Stomach (tissue), 9 donors: Measurements from ENCODE around the gene VSNL1. TPM values are rescaled to one million over a fixed set of nuclear protein-coding genes. Genes with fewer than 3 reads are reported as not detected.

Source experiments
- DNase-seq, 2 donors: peaks; one replicate each; pipeline versions ENCODE4 v3.0.0 to v3.0.0-alpha.2; 2013 to 2019
- H3K27ac ChIP-seq, 5 donors: fragments of 200-600 bp in 4 of 5; sonication (generic) in 4 of 5; one replicate each; pipeline ENCODE4 v1.5.1; 2013 to 2019; ENCODE audit warnings: mild to moderate bottlenecking in 1 of 5, moderate library complexity in 1 of 5
- H3K27me3 ChIP-seq, 3 donors: fragments of 200-600 bp; sonication (generic); one replicate each; pipeline ENCODE4 v1.5.1; 2017 to 2019; ENCODE audit warnings: mixed run types in 1 of 3
- H3K36me3 ChIP-seq, 4 donors: fragments of 200-600 bp; sonication (generic); 1 replicate in 3 of 4; 2 replicates in 1 of 4; pipeline ENCODE4 v1.5.1; 2016 to 2019
- H3K4me1 ChIP-seq, 4 donors: fragments of 200-600 bp; sonication (generic); one replicate each; pipeline ENCODE4 v1.5.1; 2016 to 2019
- H3K4me3 ChIP-seq, 4 donors: fragments of 200-600 bp; sonication (generic) in 3 of 4; one replicate each; pipeline ENCODE4 v1.5.1; 2016 to 2019; ENCODE audit warnings: mild to moderate bottlenecking in 1 of 4
- H3K9me3 ChIP-seq, 4 donors: fragments of 200-600 bp; sonication (generic); one replicate each; pipeline ENCODE4 v1.5.1; 2016 to 2019
- CTCF ChIP-seq, 7 experiments: fragments of 450-650 bp in 4 of 7; fragments of 200-600 bp in 3 of 7; sonication (generic) in 3 of 7; IDR thresholded peaks; one replicate each; pipeline ENCODE4 v1.5.1; 2016 to 2019; ENCODE audit warnings: antibody characterized with exemption in 7 of 7, control low read depth in 2 of 7, mild to moderate bottlenecking in 1 of 7
- EP300 ChIP-seq: sonication (generic); formaldehyde crosslinking; IDR thresholded peaks from one replicate; pipeline ENCODE4 v1.6.1; 2017; ENCODE audit warnings: antibody characterized with exemption
- POLR2A ChIP-seq, 4 donors: fragments of 450-650 bp; IDR thresholded peaks; one replicate each; pipeline ENCODE4 v1.6.1; 2016; ENCODE audit warnings: antibody characterized with exemption in 4 of 4, control low read depth in 2 of 4, mild to moderate bottlenecking in 1 of 4, moderate library complexity in 1 of 4
- POLR2AphosphoS5 ChIP-seq, 3 donors: sonication (generic); formaldehyde crosslinking; IDR thresholded peaks; one replicate each; pipeline ENCODE4 v1.6.1; 2016; ENCODE audit warnings: antibody characterized with exemption in 3 of 3
- WGBS, 5 donors: extraction: QIAGEN DNeasy Blood & Tissue Kit in 3 of 5; methylation state at CpG; one replicate each; pipeline versions ENCODE4 v1.1.5 to v1.1.7; 2013 to 2018; 5-methylcytosine and 5-hydroxymethylcytosine counted together
- intact Hi-C: fragments of 100-400 bp; cut with DNase I; formaldehyde crosslinking; loops from one replicate; pipeline ENCODE4 v1.15.1; 2023; ENCODE audit warnings: low total_unique reads
- polyA plus RNA-seq, 3 donors: library from polyadenylated mRNA; stranded (reverse); fragments of 200-250 nt; gene quantifications; one replicate each; pipeline ENCODE4 v1.2.3, GENCODE V29; 2013
- total RNA-seq, 5 donors: library from RNA; depleted of rRNA; stranded (reverse); fragments of >200 nt; gene quantifications; one replicate each; pipeline versions ENCODE4 v1.1.0 to v1.2.3, GENCODE V29; 2014 to 2016
- donor health status: healthy with polysubstance abuse.
- donor health status: Bipolar disorder and iron deficiency.
- donor health status: healthy.

VSNL1 gene
- total and polyA plus RNA-seq, 8 donors = 0.44 to 21.9 (median 11.0) TPM; not detected in 4

- peaks cover 0 to 2% (median 0%) of the 10 kb centered on the region in 4 donors for H3K4me1 ChIP-seq
- no peak overlapping the region for H3K4me3 ChIP-seq
- no peak for TF ChIP-seq POLR2AphosphoS5 (IDR thresholded peaks at IDR 0.05)
- no peak for TF ChIP-seq CTCF (IDR thresholded peaks at IDR 0.05)
- TF ChIP-seq POLR2A (IDR thresholded peaks at IDR 0.05) = no peak
- no peak for TF ChIP-seq EP300
- 85 to 96% (median 88%) methylated on average over 3 of the region's 3 CpGs for WGBS, 5 donors
- no peaks in the 10 kb centered on the region for H3K36me3 ChIP-seq
- no peak for DNase-seq
- no peak overlapping the region for H3K27ac ChIP-seq
- H3K9me3 ChIP-seq = peaks cover 0 to 11% (median 0%) of the 10 kb centered on the region in 4 donors
- intact Hi-C loops = no loop called here
- no peaks in the 10 kb centered on the region for H3K27me3 ChIP-seq
Observed at GRCh38 chr2:17625446-17625845, 85.0 kb downstream of the VSNL1 start.

- DNase-seq = no peak
- WGBS, 5 donors = 56 to 68% (median 59%) methylated on average over 3 of the region's 3 CpGs
- TF ChIP-seq POLR2A (IDR thresholded peaks at IDR 0.05) (no peak), POLR2AphosphoS5 (IDR thresholded peaks at IDR 0.05) (no peak), EP300 (no peak)
- H3K9me3 ChIP-seq = peaks cover 0 to 11% (median 0%) of the 10 kb centered on the region in 4 donors
- H3K27me3 ChIP-seq = no peaks in the 10 kb centered on the region
- H3K36me3 ChIP-seq = no peaks in the 10 kb centered on the region
- no peak overlapping the region for H3K4me3 ChIP-seq
- H3K4me1 ChIP-seq = no peaks in the 10 kb centered on the region
- intact Hi-C loops = no loop called here
- H3K27ac ChIP-seq = no peak overlapping the region
Observed at GRCh38 chr2:17626986-17627385, 86.5 kb downstream of the VSNL1 start.

- peaks cover 0 to 11% (median 0%) of the 10 kb centered on the region in 4 donors for H3K9me3 ChIP-seq
- no peaks in the 10 kb centered on the region for H3K36me3 ChIP-seq
- H3K4me3 ChIP-seq = no peak overlapping the region
- H3K27ac ChIP-seq = no peak overlapping the region
- TF ChIP-seq POLR2A (IDR thresholded peaks at IDR 0.05) = no peak
- TF ChIP-seq EP300 = no peak
- TF ChIP-seq CTCF (IDR thresholded peaks at IDR 0.05) = no peak
- TF ChIP-seq POLR2AphosphoS5 (IDR thresholded peaks at IDR 0.05) = no peak
- 58 to 69% (median 62%) methylated on average over 2 of the region's 2 CpGs for WGBS, 5 donors
- no peak for DNase-seq
- no peaks in the 10 kb centered on the region for H3K4me1 ChIP-seq
- intact Hi-C loops = no loop called here
- H3K27me3 ChIP-seq = no peaks in the 10 kb centered on the region
Observed at GRCh38 chr2:17627434-17627833, 86.9 kb downstream of the VSNL1 start.

- DNase-seq = no peak
Observed at GRCh38 chr2:17628349-17629261, 88.1 kb downstream of the VSNL1 start.

More at GRCh38 chr2:17628349-17629261, 88.1 kb downstream of the VSNL1 start:
- Histone ChIP-seq H3K4me3 (no peak overlapping the region), H3K27ac (no peak overlapping the region), H3K36me3 (no peaks in the 10 kb centered on the region), H3K9me3 (peaks cover 0 to 11% (median 0%) of the 10 kb centered on the region in 4 donors), H3K27me3 (no peaks in the 10 kb centered on the region), H3K4me1 (no peaks in the 10 kb centered on the region)
- no peak for TF ChIP-seq POLR2AphosphoS5 (IDR thresholded peaks at IDR 0.05)
- no peak for TF ChIP-seq POLR2A (IDR thresholded peaks at IDR 0.05)
- TF ChIP-seq EP300 = no peak
- TF ChIP-seq CTCF (IDR thresholded peaks at IDR 0.05) = no peak
- intact Hi-C loops = no loop called here
- 52 to 81% (median 66%) methylated on average over 2 of the region's 2 CpGs for WGBS, 5 donors
